Muscle of leg (tissue), 11 donors: ENCODE data around the gene ZSCAN29. TPM values are rescaled to one million over a fixed set of nuclear protein-coding genes. Genes with fewer than 3 reads are reported as not detected.

Source experiments
- DNase-seq: peaks from one replicate; pipeline ENCODE4 v3.0.0; 2013
- H3K27ac ChIP-seq: one replicate; pipeline ENCODE4 v1.5.1; 2013; ENCODE audit warnings: mild to moderate bottlenecking, low read length, control low read depth
- H3K27me3 ChIP-seq: one replicate; pipeline ENCODE4 v1.6.1; 2013; ENCODE audit warnings: low read length; ENCODE audit not compliant: control insufficient read depth, insufficient read depth
- H3K36me3 ChIP-seq: one replicate; pipeline ENCODE4 v1.6.1; 2013; ENCODE audit warnings: low read length; ENCODE audit not compliant: control insufficient read depth, insufficient read depth
- H3K4me1 ChIP-seq: one replicate; pipeline ENCODE4 v1.6.1; 2013; ENCODE audit warnings: low read length; ENCODE audit not compliant: control insufficient read depth, insufficient read depth
- H3K4me3 ChIP-seq: one replicate; pipeline ENCODE4 v1.5.1; 2013; ENCODE audit warnings: low read length, control low read depth
- H3K9me3 ChIP-seq: replicated peaks from 2 replicates; pipeline ENCODE4 v1.6.1; 2013; ENCODE audit warnings: low read depth, low read length; ENCODE audit not compliant: control insufficient read depth
- WGBS: methylation state at CpG from one replicate; pipeline ENCODE4 v1.1.5; 2013; ENCODE audit warnings: missing lambda C conversion rate; ENCODE audit not compliant: insufficient coverage; 5-methylcytosine and 5-hydroxymethylcytosine counted together
- polyA plus RNA-seq, 8 donors: library from polyadenylated mRNA; unstranded; fragments of 120-200 nt; gene quantifications; one replicate each; pipeline versions ENCODE4 v1.2.1 to v1.2.3, GENCODE V29; 2013; ENCODE audit warnings: inconsistent platforms in 1 of 8, low replicate concordance in 1 of 8; ENCODE audit not compliant: insufficient read length in 8 of 8, insufficient read depth in 1 of 8
- total RNA-seq: library from RNA; stranded (reverse); fragments of 120-200 nt; gene quantifications from one replicate; pipeline ENCODE4 v1.2.4, GENCODE V29; 2013

The ZSCAN29 gene
- total and polyA plus RNA-seq, 9 donors, result 10.4 to 18.8 (median 14.5) TPM

DNA sequence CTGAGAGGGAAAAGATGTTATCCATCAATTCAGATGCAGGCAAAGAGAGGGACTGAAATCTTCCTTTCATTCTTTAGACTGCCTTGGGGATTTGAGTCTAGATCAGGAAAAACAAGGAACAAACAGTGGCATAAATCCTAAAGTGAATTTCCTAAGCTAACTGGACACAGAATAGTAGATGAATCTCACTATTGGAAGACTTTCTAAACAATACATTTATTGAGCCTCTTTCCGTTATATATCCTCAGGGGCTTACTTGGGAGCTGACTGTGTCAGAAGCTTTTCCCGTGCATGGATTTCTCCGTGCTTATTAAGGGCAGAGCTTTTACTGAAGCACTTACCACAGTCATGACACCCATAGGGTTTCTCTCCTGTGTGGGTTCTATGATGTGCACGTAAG lies 10.0 kb downstream of the ZSCAN29 start:
- no peaks in the 10 kb centered on the region for H3K27me3 ChIP-seq
- H3K36me3 ChIP-seq, result peaks cover 54% of the 10 kb centered on the region
- H3K4me1 ChIP-seq, result no peaks in the 10 kb centered on the region
- 100% methylated on average over 1 of the region's 4 CpGs for WGBS
- H3K27ac ChIP-seq, result no peak overlapping the region
- H3K4me3 ChIP-seq, result no peak overlapping the region
- DNase-seq, result no peak
- peaks cover 53% of the 10 kb centered on the region for H3K9me3 ChIP-seq

DNA sequence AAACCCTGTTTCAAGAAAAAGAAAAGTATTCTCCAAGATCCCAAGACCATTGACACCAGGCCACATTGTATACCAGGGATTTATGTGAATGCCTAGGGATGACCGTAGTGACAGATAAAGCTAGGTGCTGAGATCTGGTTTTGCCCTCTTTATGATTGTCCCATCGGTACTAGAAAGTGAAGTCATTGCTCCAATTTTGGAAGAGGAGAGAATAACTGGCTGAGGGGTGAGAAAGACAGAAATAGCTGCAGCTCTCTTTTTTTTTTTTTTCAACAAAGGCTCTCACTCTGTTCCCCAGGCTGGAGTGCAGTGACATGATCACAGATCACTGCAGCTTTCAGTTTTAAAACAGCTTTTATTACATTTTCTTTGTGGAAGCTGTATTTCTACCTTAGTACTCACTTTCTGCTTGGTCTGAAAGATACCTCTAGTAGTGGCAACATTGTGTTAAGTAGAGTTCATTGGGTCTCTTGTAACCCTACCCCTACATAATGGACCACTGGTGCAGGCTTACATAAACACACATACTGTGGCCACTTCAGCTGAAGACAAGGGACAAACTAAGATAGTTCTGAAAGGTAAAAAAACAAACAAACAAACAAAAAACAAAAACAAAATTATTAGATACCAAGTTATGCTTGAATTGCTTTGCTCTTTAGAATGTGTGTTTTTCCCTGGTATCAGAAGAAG lies 18.0 kb downstream of the ZSCAN29 start:
- H3K36me3 ChIP-seq, result peaks cover 15% of the 10 kb centered on the region
- no CpG with 5 or more reads among the region's 2 CpGs for WGBS
- no peak overlapping the region for H3K4me3 ChIP-seq
- no peaks in the 10 kb centered on the region for H3K4me1 ChIP-seq
- no peak for DNase-seq
- H3K27ac ChIP-seq, result no peak overlapping the region
- H3K27me3 ChIP-seq, result no peaks in the 10 kb centered on the region
- H3K9me3 ChIP-seq, result no peaks in the 10 kb centered on the region

DNA sequence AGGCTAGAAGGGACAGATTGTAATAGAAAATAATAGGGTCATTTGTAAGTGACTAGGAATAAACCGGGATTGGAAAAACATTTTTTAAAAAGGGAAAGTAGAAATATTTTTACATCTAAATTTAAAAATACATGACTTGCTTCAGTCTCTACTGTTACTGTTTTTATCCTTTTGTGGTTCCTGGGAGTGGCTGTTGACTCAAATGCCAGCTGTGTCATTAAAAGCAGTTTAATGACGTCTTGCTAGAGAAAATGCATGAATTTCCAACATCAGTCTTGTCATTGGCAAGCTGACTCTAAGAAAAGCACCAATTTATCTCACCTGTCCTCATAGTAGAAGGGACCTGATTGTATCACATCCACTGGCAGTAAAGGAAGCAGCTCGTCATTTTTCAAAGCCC lies 23.7 kb downstream of the ZSCAN29 start:
- H3K36me3 ChIP-seq, result peaks cover 13% of the 10 kb centered on the region
- no peak overlapping the region for H3K4me3 ChIP-seq
- no peaks in the 10 kb centered on the region for H3K9me3 ChIP-seq
- no peak for DNase-seq
- no peaks in the 10 kb centered on the region for H3K27me3 ChIP-seq
- 100% methylated on average over 1 of the region's 3 CpGs for WGBS
- no peaks in the 10 kb centered on the region for H3K4me1 ChIP-seq
- H3K27ac ChIP-seq, result no peak overlapping the region

DNA sequence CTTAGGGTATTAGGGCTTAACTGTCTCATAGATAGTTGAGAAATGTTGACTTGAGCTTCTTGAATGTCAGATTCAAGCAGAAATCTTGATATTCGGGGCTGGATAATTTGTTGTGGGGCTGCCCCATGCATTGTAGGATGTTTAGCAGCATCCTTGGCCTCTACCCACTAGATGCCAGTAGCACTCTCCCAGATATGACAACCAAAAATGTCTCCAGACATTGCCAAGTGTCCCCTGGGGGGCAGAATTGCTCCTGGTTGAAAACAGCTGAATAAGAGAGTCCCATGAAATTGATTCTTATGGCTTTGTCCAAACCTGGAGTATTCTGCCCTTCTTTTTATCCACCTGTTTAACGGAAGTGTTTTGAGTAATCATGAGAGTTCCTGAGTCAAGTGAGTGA lies 24.5 kb downstream of the ZSCAN29 start:
- H3K27me3 ChIP-seq, result no peaks in the 10 kb centered on the region
- DNase-seq, result no peak
- no peak overlapping the region for H3K27ac ChIP-seq
- no peaks in the 10 kb centered on the region for H3K9me3 ChIP-seq
- H3K4me3 ChIP-seq, result no peak overlapping the region
- no CpG with 5 or more reads among the region's 2 CpGs for WGBS
- H3K4me1 ChIP-seq, result no peaks in the 10 kb centered on the region
- H3K36me3 ChIP-seq, result peaks cover 13% of the 10 kb centered on the region

DNA sequence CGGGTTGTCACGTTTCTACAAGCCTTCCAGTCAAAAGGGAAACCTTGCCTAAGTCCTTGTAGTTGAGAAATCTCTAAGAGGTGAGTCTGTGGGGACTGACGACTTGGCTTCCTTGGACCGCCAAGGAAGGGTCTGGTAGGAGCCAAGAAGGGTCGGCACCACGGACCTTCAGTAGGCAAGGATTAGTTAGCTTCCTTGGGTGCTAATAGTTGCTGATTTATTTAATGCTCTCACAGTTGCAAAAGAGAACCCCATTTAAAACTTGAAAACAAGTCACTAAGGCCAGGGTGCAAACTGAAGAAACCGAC lies 40.1 kb downstream of the ZSCAN29 start:
- Histone ChIP-seq H3K4me3 (peak overlapping the region; percentile 86), H3K36me3 (peaks cover 13% of the 10 kb centered on the region), H3K4me1 (peaks cover 15% of the 10 kb centered on the region), H3K9me3 (no peaks in the 10 kb centered on the region), H3K27me3 (no peaks in the 10 kb centered on the region), H3K27ac (peak overlapping the region; percentile 99)
- DNase-seq, result no peak
- WGBS, result 0% methylated on average over 4 of the region's 7 CpGs

DNA sequence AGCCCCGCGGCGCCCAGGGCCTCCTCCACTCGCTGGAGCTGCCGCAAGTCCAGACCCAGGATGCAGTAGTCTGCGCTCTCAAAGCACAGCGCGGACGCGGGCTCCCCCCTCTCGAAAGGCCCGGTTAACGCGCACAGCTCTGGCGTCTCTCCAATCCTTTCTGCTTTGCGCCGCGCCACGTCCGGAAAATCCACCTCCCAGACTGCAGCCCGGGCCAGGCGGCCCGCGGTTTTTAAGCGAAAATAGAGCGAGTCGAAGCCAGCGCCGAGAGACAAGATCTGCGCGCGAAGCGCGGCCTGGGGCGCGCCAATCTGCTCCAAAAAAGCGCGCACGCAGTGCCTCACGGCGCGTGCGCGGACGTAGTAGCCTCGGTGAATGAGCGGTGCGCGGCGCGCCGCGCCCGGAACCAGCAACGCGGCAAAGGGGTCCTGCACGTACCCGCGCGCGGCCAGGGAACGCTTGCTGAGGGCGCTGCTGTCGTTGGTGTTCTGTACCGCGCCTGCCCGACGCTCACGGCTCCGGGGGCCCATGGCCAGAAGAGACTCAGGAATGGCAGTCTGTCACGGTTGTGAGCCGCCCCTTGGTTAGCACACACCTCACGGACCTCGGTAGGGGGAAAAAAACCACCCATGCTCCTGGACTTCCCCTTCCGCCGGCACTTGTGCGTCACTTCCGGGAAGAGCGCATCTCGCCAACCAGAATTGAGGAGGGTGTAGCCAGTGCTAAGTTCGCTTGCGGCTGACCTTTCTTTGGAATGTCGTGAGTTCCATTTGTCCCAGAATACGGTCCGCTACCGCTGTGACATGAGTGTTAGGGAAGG lies 40.7 kb downstream of the ZSCAN29 start, which contains the start of gene LCMT2:
LCMT2 (minus strand) TSS at position 614 of the 820 bp plus-strand sequence; CDS start at position 530, 84 bp downstream.
- no peaks in the 10 kb centered on the region for H3K27me3 ChIP-seq
- peak; percentile 98 for DNase-seq
- WGBS, result under 1% methylated on average over 82 of the region's 86 CpGs
- peaks cover 15% of the 10 kb centered on the region for H3K4me1 ChIP-seq
- no peaks in the 10 kb centered on the region for H3K9me3 ChIP-seq
- peak within 1 kb of the TSS; percentile 86 for H3K4me3 ChIP-seq
- H3K36me3 ChIP-seq, result peaks cover 13% of the 10 kb centered on the region
- peak within 1 kb of the TSS; percentile 99 for H3K27ac ChIP-seq

DNA sequence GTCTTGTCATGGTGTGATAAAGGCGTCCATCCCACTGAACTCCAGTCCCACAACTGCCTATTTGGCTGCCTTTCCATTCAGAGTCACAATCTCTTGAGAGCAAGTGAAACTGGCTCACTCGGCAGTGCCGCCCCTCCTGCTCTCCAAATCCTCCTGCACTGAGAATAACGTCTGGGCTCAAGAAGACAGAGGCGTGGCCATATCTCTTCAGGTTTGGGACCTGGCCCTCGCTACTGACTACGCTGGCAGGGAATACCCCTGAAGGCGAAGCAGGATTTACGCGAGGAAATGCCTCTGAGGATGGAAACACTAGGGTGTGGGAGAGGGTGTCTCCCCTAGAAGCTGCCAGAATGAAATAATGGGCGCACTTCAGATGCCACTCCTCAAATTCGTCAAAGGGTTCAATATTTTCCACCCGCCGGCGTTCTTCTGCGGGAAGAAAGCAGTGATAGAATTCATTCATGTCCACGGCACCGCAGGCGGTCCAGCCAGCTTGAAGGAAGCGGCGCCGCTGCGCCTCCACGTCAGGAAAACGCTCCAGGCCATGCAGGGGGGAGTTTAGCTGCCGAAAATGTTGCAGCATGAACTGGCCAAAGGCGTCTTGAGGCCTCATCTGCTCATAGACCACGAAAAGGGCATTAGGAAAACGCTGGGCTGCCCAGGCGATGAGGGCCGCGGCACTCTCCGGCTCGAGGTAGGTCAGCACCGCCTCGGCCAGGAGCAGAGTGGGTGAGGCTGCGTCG lies 41.5 kb downstream of the ZSCAN29 start:
- Histone ChIP-seq H3K36me3 (peaks cover 13% of the 10 kb centered on the region), H3K27me3 (no peaks in the 10 kb centered on the region), H3K9me3 (no peaks in the 10 kb centered on the region), H3K4me3 (peak overlapping the region; percentile 86), H3K27ac (peak overlapping the region; percentile 99), H3K4me1 (peaks cover 15% of the 10 kb centered on the region)
- WGBS, result 10% methylated on average over 36 of the region's 38 CpGs
- no peak for DNase-seq

DNA sequence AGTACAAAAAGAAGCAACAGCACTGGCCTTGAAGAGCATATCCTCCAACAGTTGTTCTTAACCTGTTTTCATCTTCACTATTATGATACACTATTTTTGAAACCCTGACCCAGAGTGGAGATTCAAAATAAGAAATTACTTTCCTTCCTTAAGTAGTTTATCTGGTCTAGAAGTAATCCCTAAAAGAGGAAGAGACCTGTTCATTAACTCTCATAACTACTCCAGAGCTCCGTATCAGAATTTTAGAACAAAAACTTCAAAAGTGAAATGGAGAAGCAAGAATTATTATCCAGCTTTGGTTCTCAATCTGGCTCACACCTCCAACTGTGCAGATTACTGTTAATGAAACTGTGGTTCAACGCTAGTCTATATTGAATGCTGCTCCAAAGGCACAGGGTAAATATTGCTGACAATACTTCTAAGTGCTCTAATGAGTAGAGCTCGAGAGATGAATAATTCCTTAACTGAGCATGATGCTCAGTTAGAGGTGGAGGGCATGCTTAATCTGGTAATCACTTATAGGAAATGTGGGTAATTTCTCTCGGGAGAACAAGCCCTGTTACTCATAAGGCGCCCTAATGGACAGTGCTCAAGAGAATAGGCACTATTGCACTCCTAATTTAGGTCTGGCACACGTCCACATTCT lies 45.7 kb downstream of the ZSCAN29 start:
- Histone ChIP-seq H3K36me3 (peaks cover 13% of the 10 kb centered on the region), H3K4me3 (no peak overlapping the region), H3K4me1 (peaks cover 15% of the 10 kb centered on the region), H3K9me3 (no peaks in the 10 kb centered on the region), H3K27me3 (peaks cover 6% of the 10 kb centered on the region), H3K27ac (no peak overlapping the region)
- no peak for DNase-seq
- 76% methylated on average over 2 of the region's 6 CpGs for WGBS

DNA sequence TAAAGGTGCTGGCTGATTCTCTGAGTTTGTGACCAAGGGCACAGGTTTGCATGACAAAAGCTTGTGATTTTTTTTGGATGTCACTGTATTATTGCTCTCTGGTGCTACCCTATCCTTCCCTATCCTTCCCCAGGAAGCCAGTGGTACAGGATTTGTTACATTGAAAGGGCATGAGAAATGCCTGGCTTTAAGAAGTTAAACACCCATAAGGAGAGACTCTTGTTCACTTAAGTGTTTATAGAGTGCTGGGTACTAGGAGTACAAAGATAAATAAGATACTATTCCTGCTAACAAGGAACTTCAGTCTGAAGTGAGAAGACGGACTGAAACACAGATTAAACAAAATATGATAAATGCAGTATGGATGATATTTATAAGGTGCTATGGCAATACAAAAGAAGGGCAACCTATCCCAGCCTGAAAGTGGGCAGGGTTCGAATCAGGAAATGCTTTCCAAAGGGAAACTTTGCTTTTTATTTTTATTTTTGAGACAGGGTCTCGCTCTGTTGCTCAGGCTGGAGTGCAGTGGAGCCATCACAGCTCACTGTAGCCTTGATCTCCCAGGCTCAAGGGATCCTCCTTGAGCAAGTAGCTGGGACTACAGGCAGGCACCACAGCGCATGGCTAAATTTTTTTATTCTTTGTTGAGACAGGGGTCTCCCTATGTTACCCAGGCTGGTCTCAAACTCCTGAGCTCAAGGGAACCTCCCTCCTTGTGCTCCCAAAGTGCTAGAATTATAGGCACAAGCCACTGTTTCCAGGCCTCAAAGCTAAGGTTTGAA lies 51.7 kb downstream of the ZSCAN29 start:
- no peaks in the 10 kb centered on the region for H3K36me3 ChIP-seq
- WGBS, result 83% methylated on average over 2 of the region's 4 CpGs
- no peaks in the 10 kb centered on the region for H3K4me1 ChIP-seq
- no peaks in the 10 kb centered on the region for H3K9me3 ChIP-seq
- H3K27me3 ChIP-seq, result peaks cover 6% of the 10 kb centered on the region
- no peak overlapping the region for H3K27ac ChIP-seq
- H3K4me3 ChIP-seq, result no peak overlapping the region
- DNase-seq, result no peak
